ENCODE measurements around the gene NECTIN3. TPM values are rescaled to one million over a fixed set of nuclear protein-coding genes. Genes with fewer than 3 reads are reported as not detected.

NECTIN3 gene
- total RNA-seq, 1 donor from 2014 or later = 13.2 TPM

- no peak for TF ChIP-seq CTCF (IDR thresholded peaks at IDR 0.05; ENCODE audit: insufficient read depth, low read length, severe bottlenecking)
- Histone ChIP-seq H3K27me3 (ENCODE audit: control insufficient read depth, insufficient read depth, low read length) (no peaks in the 10 kb centered on the region), H3K4me3 (ENCODE audit: low read depth, low read length) (no peak overlapping the region), H3K36me3 (ENCODE audit: control insufficient read depth, insufficient read depth, low read length) (no peaks in the 10 kb centered on the region)
- DNase-seq (ENCODE audit: low read depth) (no peak), FAIRE-seq (no peak)
Measured at GRCh38 chr3:111190518-111190917, 118.9 kb downstream of the NECTIN3 start.

- FAIRE-seq = no peak
- TF ChIP-seq CTCF (IDR thresholded peaks at IDR 0.05; ENCODE audit: insufficient read depth, low read length, severe bottlenecking) = no peak
- Histone ChIP-seq H3K36me3 (ENCODE audit: control insufficient read depth, insufficient read depth, low read length) (no peaks in the 10 kb centered on the region), H3K27me3 (ENCODE audit: control insufficient read depth, insufficient read depth, low read length) (no peaks in the 10 kb centered on the region), H3K4me3 (ENCODE audit: low read depth, low read length) (no peak overlapping the region)
- DNase-seq (ENCODE audit: low read depth) = no peak
Measured at GRCh38 chr3:111193472-111193871, 121.9 kb downstream of the NECTIN3 start.

GRCh38 chr3:111194048-111194447 is 122.4 kb downstream of the NECTIN3 start:
- TF ChIP-seq CTCF (IDR thresholded peaks at IDR 0.05; ENCODE audit: insufficient read depth, low read length, severe bottlenecking) = no peak
- H3K27me3 ChIP-seq (ENCODE audit: control insufficient read depth, insufficient read depth, low read length) = no peaks in the 10 kb centered on the region
- DNase-seq (ENCODE audit: low read depth) (no peak), FAIRE-seq (no peak)
- no peaks in the 10 kb centered on the region for H3K36me3 ChIP-seq (ENCODE audit: control insufficient read depth, insufficient read depth, low read length)
- H3K4me3 ChIP-seq (ENCODE audit: low read depth, low read length) = no peak overlapping the region

GRCh38 chr3:111197485-111197884 is 125.9 kb downstream of the NECTIN3 start:
- TF ChIP-seq CTCF (IDR thresholded peaks at IDR 0.05; ENCODE audit: insufficient read depth, low read length, severe bottlenecking) = no peak
- Histone ChIP-seq H3K36me3 (ENCODE audit: control insufficient read depth, insufficient read depth, low read length) (no peaks in the 10 kb centered on the region), H3K27me3 (ENCODE audit: control insufficient read depth, insufficient read depth, low read length) (no peaks in the 10 kb centered on the region), H3K4me3 (ENCODE audit: low read depth, low read length) (no peak overlapping the region)
- DNase-seq (ENCODE audit: low read depth) = no peak
- FAIRE-seq = no peak

- H3K36me3 ChIP-seq (ENCODE audit: control insufficient read depth, insufficient read depth, low read length) = no peaks in the 10 kb centered on the region
- TF ChIP-seq CTCF (IDR thresholded peaks at IDR 0.05; ENCODE audit: insufficient read depth, low read length, severe bottlenecking) = no peak
- FAIRE-seq (no peak), DNase-seq (ENCODE audit: low read depth) (no peak)
- H3K4me3 ChIP-seq (ENCODE audit: low read depth, low read length) = no peak overlapping the region
- no peaks in the 10 kb centered on the region for H3K27me3 ChIP-seq (ENCODE audit: control insufficient read depth, insufficient read depth, low read length)
Measured at GRCh38 chr3:111200027-111200426, 128.4 kb downstream of the NECTIN3 start.

- no peaks in the 10 kb centered on the region for H3K27me3 ChIP-seq (ENCODE audit: control insufficient read depth, insufficient read depth, low read length)
- no peak overlapping the region for H3K4me3 ChIP-seq (ENCODE audit: low read depth, low read length)
- no peak for TF ChIP-seq CTCF (IDR thresholded peaks at IDR 0.05; ENCODE audit: insufficient read depth, low read length, severe bottlenecking)
- FAIRE-seq (no peak), DNase-seq (ENCODE audit: low read depth) (peak; percentile 44)
- no peaks in the 10 kb centered on the region for H3K36me3 ChIP-seq (ENCODE audit: control insufficient read depth, insufficient read depth, low read length)
Measured at GRCh38 chr3:111210003-111210711, 138.5 kb downstream of the NECTIN3 start.

Data from bronchial epithelial cell (primary cell).